GM19467 (cell line): ENCODE data around the gene CT47B1.
"Not testable (repeated sequence)": the region's sequence is repeated elsewhere in the genome, so short reads cannot be mapped to it uniquely, and the experiment has no call there.

ENCODE experiments used
- ATAC-seq: cut with Tn5 transposase; IDR thresholded peaks from one replicate; pipeline ENCODE4 v1.9.1; 2021; ENCODE audit warnings: mild to moderate bottlenecking, moderate library complexity; ENCODE audit not compliant: unreplicated experiment

Gene CT47B1

GRCh38 chrX:120875766-120876165 lies at the start of gene CT47B1:
Gene CT47B1, minus strand, starts transcription at chrX:120875866. Its CDS starts 196 bp downstream, at chrX:120875670.
- ATAC-seq = not testable (repeated sequence)

GRCh38 chrX:120874678-120875557 lies 748 bp downstream of the CT47B1 start:
- no peak for ATAC-seq

- ATAC-seq = no peak
Measured at GRCh38 chrX:120857240-120857639, 18.4 kb downstream of the CT47B1 start.

- no peak for ATAC-seq
Measured at GRCh38 chrX:120840827-120841226, 34.8 kb downstream of the CT47B1 start.

GRCh38 chrX:120839491-120839890 lies 36.2 kb downstream of the CT47B1 start:
- no peak for ATAC-seq

- ATAC-seq = not testable (repeated sequence)
Measured at GRCh38 chrX:120827213-120827612, 48.5 kb downstream of the CT47B1 start.

GRCh38 chrX:120825146-120825545 lies 50.5 kb downstream of the CT47B1 start:
- ATAC-seq = no peak

GRCh38 chrX:120824021-120824420 lies 51.6 kb downstream of the CT47B1 start:
- ATAC-seq = no peak

GRCh38 chrX:120823556-120823955 lies 52.1 kb downstream of the CT47B1 start:
- ATAC-seq = no peak
